Measurements from ENCODE around the gene CRTC3.
"Not testable (repeated sequence)": the region's sequence is repeated elsewhere in the genome, so short reads cannot be mapped to it uniquely, and the experiment has no call there.

Gene CRTC3

GRCh38 chr15:90496791-90497190 is 32.9 kb upstream of the CRTC3 start:
- Histone ChIP-seq H3K27ac (ENCODE audit: low read depth, low read length) (no peak overlapping the region), H3K36me3 (ENCODE audit: control insufficient read depth, insufficient read depth, low read length) (peaks cover 84% of the 10 kb centered on the region), H3K9ac (ENCODE audit: low read length) (no peak overlapping the region), H3K27me3 (ENCODE audit: control insufficient read depth, insufficient read depth, low read length) (no peaks in the 10 kb centered on the region), H3K9me3 (ENCODE audit: control insufficient read depth, insufficient read depth, low read depth, low read length) (no peaks in the 10 kb centered on the region), H3K4me3 (ENCODE audit: low read depth, low read length) (no peak overlapping the region), H3K4me1 (ENCODE audit: control insufficient read depth, insufficient read depth, low read length) (no peaks in the 10 kb centered on the region)

GRCh38 chr15:90497376-90497775 is 32.3 kb upstream of the CRTC3 start:
- peaks cover 84% of the 10 kb centered on the region for H3K36me3 ChIP-seq (ENCODE audit: control insufficient read depth, insufficient read depth, low read length)
- no peak overlapping the region for H3K27ac ChIP-seq (ENCODE audit: low read depth, low read length)
- no peak overlapping the region for H3K4me3 ChIP-seq (ENCODE audit: low read depth, low read length)
- H3K9ac ChIP-seq (ENCODE audit: low read length): no peak overlapping the region
- no peaks in the 10 kb centered on the region for H3K4me1 ChIP-seq (ENCODE audit: control insufficient read depth, insufficient read depth, low read length)
- H3K27me3 ChIP-seq (ENCODE audit: control insufficient read depth, insufficient read depth, low read length): no peaks in the 10 kb centered on the region
- no peaks in the 10 kb centered on the region for H3K9me3 ChIP-seq (ENCODE audit: control insufficient read depth, insufficient read depth, low read depth, low read length)

- Histone ChIP-seq H3K4me3 (ENCODE audit: low read depth, low read length) (no peak overlapping the region), H3K27ac (ENCODE audit: low read depth, low read length) (no peak overlapping the region), H3K27me3 (ENCODE audit: control insufficient read depth, insufficient read depth, low read length) (no peaks in the 10 kb centered on the region), H3K4me1 (ENCODE audit: control insufficient read depth, insufficient read depth, low read length) (no peaks in the 10 kb centered on the region), H3K9ac (ENCODE audit: low read length) (no peak overlapping the region), H3K36me3 (ENCODE audit: control insufficient read depth, insufficient read depth, low read length) (peaks cover 79% of the 10 kb centered on the region), H3K9me3 (ENCODE audit: control insufficient read depth, insufficient read depth, low read depth, low read length) (no peaks in the 10 kb centered on the region)
Observed at GRCh38 chr15:90497912-90498311, 31.8 kb upstream of the CRTC3 start.

GRCh38 chr15:90500171-90500570 is 29.6 kb upstream of the CRTC3 start:
- Histone ChIP-seq H3K4me1 (ENCODE audit: control insufficient read depth, insufficient read depth, low read length) (no peaks in the 10 kb centered on the region), H3K27me3 (ENCODE audit: control insufficient read depth, insufficient read depth, low read length) (no peaks in the 10 kb centered on the region), H3K36me3 (ENCODE audit: control insufficient read depth, insufficient read depth, low read length) (peaks cover 57% of the 10 kb centered on the region), H3K4me3 (ENCODE audit: low read depth, low read length) (no peak overlapping the region), H3K9me3 (ENCODE audit: control insufficient read depth, insufficient read depth, low read depth, low read length) (no peaks in the 10 kb centered on the region), H3K27ac (ENCODE audit: low read depth, low read length) (no peak overlapping the region), H3K9ac (ENCODE audit: low read length) (no peak overlapping the region)

GRCh38 chr15:90501898-90502297 is 27.8 kb upstream of the CRTC3 start:
- Histone ChIP-seq H3K36me3 (ENCODE audit: control insufficient read depth, insufficient read depth, low read length) (peaks cover 48% of the 10 kb centered on the region), H3K9ac (ENCODE audit: low read length) (no peak overlapping the region), H3K27me3 (ENCODE audit: control insufficient read depth, insufficient read depth, low read length) (no peaks in the 10 kb centered on the region), H3K9me3 (ENCODE audit: control insufficient read depth, insufficient read depth, low read depth, low read length) (no peaks in the 10 kb centered on the region), H3K27ac (ENCODE audit: low read depth, low read length) (no peak overlapping the region), H3K4me1 (ENCODE audit: control insufficient read depth, insufficient read depth, low read length) (no peaks in the 10 kb centered on the region), H3K4me3 (ENCODE audit: low read depth, low read length) (no peak overlapping the region)

- H3K9me3 ChIP-seq (ENCODE audit: control insufficient read depth, insufficient read depth, low read depth, low read length): 0 out of 2 replicates have a peak, but pooled peaks cover 11% of the 10 kb centered on the region
- H3K27me3 ChIP-seq (ENCODE audit: control insufficient read depth, insufficient read depth, low read length); H3K36me3 ChIP-seq (ENCODE audit: control insufficient read depth, insufficient read depth, low read length); H3K9ac ChIP-seq (ENCODE audit: low read length); H3K4me3 ChIP-seq (ENCODE audit: low read depth, low read length); H3K4me1 ChIP-seq (ENCODE audit: control insufficient read depth, insufficient read depth, low read length); H3K27ac ChIP-seq (ENCODE audit: low read depth, low read length): not testable (repeated sequence)
Observed at GRCh38 chr15:90510781-90511180, 18.9 kb upstream of the CRTC3 start.

- H3K27me3 ChIP-seq (ENCODE audit: control insufficient read depth, insufficient read depth, low read length); H3K36me3 ChIP-seq (ENCODE audit: control insufficient read depth, insufficient read depth, low read length); H3K4me1 ChIP-seq (ENCODE audit: control insufficient read depth, insufficient read depth, low read length); H3K27ac ChIP-seq (ENCODE audit: low read depth, low read length); H3K4me3 ChIP-seq (ENCODE audit: low read depth, low read length); H3K9ac ChIP-seq (ENCODE audit: low read length): not testable (repeated sequence)
- 0 out of 2 replicates have a peak, but pooled peaks cover 11% of the 10 kb centered on the region for H3K9me3 ChIP-seq (ENCODE audit: control insufficient read depth, insufficient read depth, low read depth, low read length)
Observed at GRCh38 chr15:90511211-90511618, 18.5 kb upstream of the CRTC3 start.

- no peak overlapping the region for H3K27ac ChIP-seq (ENCODE audit: low read depth, low read length)
- 0 out of 2 replicates have a peak, but pooled peaks cover 11% of the 10 kb centered on the region for H3K9me3 ChIP-seq (ENCODE audit: control insufficient read depth, insufficient read depth, low read depth, low read length)
Observed at GRCh38 chr15:90512276-90512675, 17.4 kb upstream of the CRTC3 start.

GRCh38 chr15:90512981-90513380 is 16.7 kb upstream of the CRTC3 start:
- no peaks in the 10 kb centered on the region; the same call in 1 of the 2 replicates for H3K4me1 ChIP-seq (ENCODE audit: control insufficient read depth, insufficient read depth, low read length)
- H3K4me3 ChIP-seq (ENCODE audit: low read depth, low read length): no peak overlapping the region
- H3K36me3 ChIP-seq (ENCODE audit: control insufficient read depth, insufficient read depth, low read length): no peaks in the 10 kb centered on the region
- no peak overlapping the region for H3K9ac ChIP-seq (ENCODE audit: low read length)
- H3K27me3 ChIP-seq (ENCODE audit: control insufficient read depth, insufficient read depth, low read length): no peaks in the 10 kb centered on the region; the same call in 1 of the 2 replicates
- 0 out of 2 replicates have a peak, but pooled peaks cover 11% of the 10 kb centered on the region for H3K9me3 ChIP-seq (ENCODE audit: control insufficient read depth, insufficient read depth, low read depth, low read length)
- H3K27ac ChIP-seq (ENCODE audit: low read depth, low read length): no peak overlapping the region

More at GRCh38 chr15:90512276-90512675, 17.4 kb upstream of the CRTC3 start:
- Histone ChIP-seq H3K4me1 (ENCODE audit: control insufficient read depth, insufficient read depth, low read length) (no peaks in the 10 kb centered on the region; the same call in 1 of the 2 replicates), H3K36me3 (ENCODE audit: control insufficient read depth, insufficient read depth, low read length) (no peaks in the 10 kb centered on the region), H3K27me3 (ENCODE audit: control insufficient read depth, insufficient read depth, low read length) (no peaks in the 10 kb centered on the region; the same call in 1 of the 2 replicates), H3K9ac (ENCODE audit: low read length) (no peak overlapping the region), H3K4me3 (ENCODE audit: low read depth, low read length) (no peak overlapping the region)

GRCh38 chr15:90513448-90513847 is 16.3 kb upstream of the CRTC3 start:
- Histone ChIP-seq H3K4me3 (ENCODE audit: low read depth, low read length) (no peak overlapping the region), H3K4me1 (ENCODE audit: control insufficient read depth, insufficient read depth, low read length) (no peaks in the 10 kb centered on the region; the same call in 1 of the 2 replicates), H3K9ac (ENCODE audit: low read length) (no peak overlapping the region), H3K27me3 (ENCODE audit: control insufficient read depth, insufficient read depth, low read length) (no peaks in the 10 kb centered on the region; the same call in 1 of the 2 replicates), H3K9me3 (ENCODE audit: control insufficient read depth, insufficient read depth, low read depth, low read length) (0 out of 2 replicates have a peak, but pooled peaks cover 11% of the 10 kb centered on the region), H3K27ac (ENCODE audit: low read depth, low read length) (no peak overlapping the region), H3K36me3 (ENCODE audit: control insufficient read depth, insufficient read depth, low read length) (no peaks in the 10 kb centered on the region)

GRCh38 chr15:90513893-90514292 is 15.8 kb upstream of the CRTC3 start:
- H3K36me3 ChIP-seq (ENCODE audit: control insufficient read depth, insufficient read depth, low read length); H3K27ac ChIP-seq (ENCODE audit: low read depth, low read length); H3K4me3 ChIP-seq (ENCODE audit: low read depth, low read length); H3K4me1 ChIP-seq (ENCODE audit: control insufficient read depth, insufficient read depth, low read length); H3K9ac ChIP-seq (ENCODE audit: low read length); H3K27me3 ChIP-seq (ENCODE audit: control insufficient read depth, insufficient read depth, low read length): not testable (repeated sequence)
- 0 out of 2 replicates have a peak, but pooled peaks cover 11% of the 10 kb centered on the region for H3K9me3 ChIP-seq (ENCODE audit: control insufficient read depth, insufficient read depth, low read depth, low read length)

GRCh38 chr15:90519688-90520087 is 10.0 kb upstream of the CRTC3 start:
- Histone ChIP-seq H3K4me3 (ENCODE audit: low read depth, low read length) (no peak overlapping the region), H3K36me3 (ENCODE audit: control insufficient read depth, insufficient read depth, low read length) (no peaks in the 10 kb centered on the region), H3K9me3 (ENCODE audit: control insufficient read depth, insufficient read depth, low read depth, low read length) (no peaks in the 10 kb centered on the region), H3K9ac (ENCODE audit: low read length) (no peak overlapping the region), H3K27ac (ENCODE audit: low read depth, low read length) (no peak overlapping the region), H3K4me1 (ENCODE audit: control insufficient read depth, insufficient read depth, low read length) (no peaks in the 10 kb centered on the region), H3K27me3 (ENCODE audit: control insufficient read depth, insufficient read depth, low read length) (no peaks in the 10 kb centered on the region; the same call in 1 of the 2 replicates)
